RWPE2 (cell line): ENCODE data around the gene VTI1A.

Source experiments
- ATAC-seq: fragments of 200-7000 bp; cut with Tn5 transposase; 3 replicates; pipeline ENCODE4 v1.9.1; 2021; ENCODE audit warnings: low read depth
- DNase-seq: peaks from one replicate; pipeline ENCODE4 v3.0.0-alpha.2; 2020; ENCODE audit warnings: low spot score
- H3K27ac ChIP-seq: fragments of 450-650 bp; 2 replicates; pipeline ENCODE4 v1.5.1; 2017; ENCODE audit warnings: mild to moderate bottlenecking; ENCODE audit not compliant: poor library complexity, severe bottlenecking
- H3K27me3 ChIP-seq: fragments of 250-450 bp; sonication (Bioruptor Pico); 2 replicates; pipeline ENCODE4 v1.5.1; 2021; ENCODE audit warnings: mild to moderate bottlenecking, moderate library complexity; ENCODE audit not compliant: insufficient read depth, poor library complexity, severe bottlenecking
- H3K36me3 ChIP-seq: fragments of 250-450 bp; sonication (Bioruptor Pico); 2 replicates; pipeline ENCODE4 v1.5.1; 2020; ENCODE audit warnings: low read depth, mild to moderate bottlenecking, moderate library complexity
- H3K4me1 ChIP-seq: fragments of 250-450 bp; sonication (Bioruptor Pico); 2 replicates; pipeline ENCODE4 v1.5.1; 2021; ENCODE audit warnings: mild to moderate bottlenecking, moderate library complexity; ENCODE audit not compliant: insufficient read depth, poor library complexity, severe bottlenecking
- H3K4me3 ChIP-seq: fragments of 250-450 bp; sonication (Bioruptor Pico); 2 replicates; pipeline ENCODE4 v1.5.1; 2021; ENCODE audit warnings: mild to moderate bottlenecking, moderate library complexity; ENCODE audit not compliant: severe bottlenecking
- H3K9me3 ChIP-seq: fragments of 250-450 bp; sonication (Bioruptor Pico); 2 replicates; pipeline ENCODE4 v1.5.1; 2021; ENCODE audit warnings: mild to moderate bottlenecking, moderate library complexity; ENCODE audit not compliant: severe bottlenecking
- TF ChIP-seq, protein P1 (sequence below): fragments of 450-650 bp; IDR thresholded peaks from one replicate; pipeline ENCODE4 v1.5.1; 2017; ENCODE audit warnings: mild to moderate bottlenecking, moderate library complexity; ENCODE audit not compliant: poor library complexity, severe bottlenecking

The VTI1A gene

DNA sequence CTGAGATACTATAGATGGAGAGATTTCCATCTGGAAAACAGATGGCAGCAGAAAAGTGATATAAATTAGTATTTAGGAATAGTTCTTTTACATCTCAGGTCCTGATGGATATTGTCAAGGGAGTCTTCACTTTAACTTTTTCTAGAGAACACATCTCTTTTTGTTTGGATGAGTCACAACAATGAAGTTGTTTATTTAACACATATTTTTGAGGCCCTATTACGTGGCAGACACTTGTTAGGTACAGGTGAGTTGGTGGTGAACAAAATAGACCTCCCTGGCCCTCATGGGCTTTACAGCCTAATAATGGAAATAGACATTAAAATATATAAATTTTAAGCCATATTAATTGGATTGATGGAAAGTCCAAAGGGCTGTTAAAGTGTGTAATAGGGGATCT, 168.3 kb downstream of the VTI1A start:
- H3K9me3 ChIP-seq: no peaks in the 10 kb centered on the region
- no peaks in the 10 kb centered on the region for H3K4me1 ChIP-seq
- no peaks in the 10 kb centered on the region for H3K27me3 ChIP-seq
- no peak overlapping the region for H3K4me3 ChIP-seq
- H3K36me3 ChIP-seq: no peaks in the 10 kb centered on the region
- ATAC-seq: peak; percentile 55; the same call in 1 of the 3 replicates
- DNase-seq: no peak
- TF ChIP-seq, protein P1, sequence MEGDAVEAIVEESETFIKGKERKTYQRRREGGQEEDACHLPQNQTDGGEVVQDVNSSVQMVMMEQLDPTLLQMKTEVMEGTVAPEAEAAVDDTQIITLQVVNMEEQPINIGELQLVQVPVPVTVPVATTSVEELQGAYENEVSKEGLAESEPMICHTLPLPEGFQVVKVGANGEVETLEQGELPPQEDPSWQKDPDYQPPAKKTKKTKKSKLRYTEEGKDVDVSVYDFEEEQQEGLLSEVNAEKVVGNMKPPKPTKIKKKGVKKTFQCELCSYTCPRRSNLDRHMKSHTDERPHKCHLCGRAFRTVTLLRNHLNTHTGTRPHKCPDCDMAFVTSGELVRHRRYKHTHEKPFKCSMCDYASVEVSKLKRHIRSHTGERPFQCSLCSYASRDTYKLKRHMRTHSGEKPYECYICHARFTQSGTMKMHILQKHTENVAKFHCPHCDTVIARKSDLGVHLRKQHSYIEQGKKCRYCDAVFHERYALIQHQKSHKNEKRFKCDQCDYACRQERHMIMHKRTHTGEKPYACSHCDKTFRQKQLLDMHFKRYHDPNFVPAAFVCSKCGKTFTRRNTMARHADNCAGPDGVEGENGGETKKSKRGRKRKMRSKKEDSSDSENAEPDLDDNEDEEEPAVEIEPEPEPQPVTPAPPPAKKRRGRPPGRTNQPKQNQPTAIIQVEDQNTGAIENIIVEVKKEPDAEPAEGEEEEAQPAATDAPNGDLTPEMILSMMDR: no peak
- H3K27ac ChIP-seq: no peak overlapping the region

DNA sequence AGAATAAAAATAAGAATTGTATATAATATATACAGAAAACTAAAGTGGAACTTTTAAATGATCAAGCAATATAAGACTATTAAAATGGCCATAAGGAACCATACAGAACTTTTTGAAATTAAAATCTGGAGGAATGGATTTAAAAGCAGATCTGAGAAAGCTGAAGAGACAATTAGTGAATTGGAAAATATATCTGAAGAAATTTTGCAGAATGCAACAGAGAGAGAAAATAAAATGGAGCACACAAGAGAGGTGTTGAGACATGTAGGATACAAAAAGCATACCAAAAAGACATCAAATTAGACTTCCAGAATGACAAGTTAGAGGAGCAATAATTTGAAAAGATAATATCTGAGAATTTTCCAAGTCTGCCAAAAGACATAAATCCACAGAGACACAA, 169.6 kb downstream of the VTI1A start:
- H3K36me3 ChIP-seq: no peaks in the 10 kb centered on the region
- no peak overlapping the region for H3K27ac ChIP-seq
- TF ChIP-seq, protein P1: no peak
- ATAC-seq (no peak), DNase-seq (no peak)
- no peak overlapping the region for H3K4me3 ChIP-seq
- no peaks in the 10 kb centered on the region for H3K4me1 ChIP-seq
- H3K27me3 ChIP-seq: no peaks in the 10 kb centered on the region
- no peaks in the 10 kb centered on the region for H3K9me3 ChIP-seq

DNA sequence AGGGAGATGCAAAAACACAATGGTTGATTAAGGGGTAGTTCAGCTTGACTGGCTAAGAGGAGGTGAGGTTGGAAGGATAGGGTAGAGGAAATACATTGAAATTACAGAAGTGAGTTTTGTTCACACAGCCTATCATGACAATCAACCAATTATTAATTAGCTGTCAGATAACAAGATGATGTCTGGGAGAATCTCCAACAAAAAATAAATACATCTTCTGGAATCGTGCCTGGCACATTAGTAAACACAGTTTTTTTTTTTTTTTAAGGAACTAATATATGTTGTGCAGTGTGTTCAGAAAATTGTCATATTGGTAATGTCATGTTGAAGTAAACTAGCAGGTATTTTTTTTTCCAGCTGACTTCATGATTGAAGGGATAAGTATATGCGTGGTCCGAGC, 171.8 kb downstream of the VTI1A start:
- Histone ChIP-seq H3K27me3 (no peaks in the 10 kb centered on the region), H3K4me3 (no peak overlapping the region), H3K4me1 (no peaks in the 10 kb centered on the region), H3K27ac (no peak overlapping the region), H3K9me3 (no peaks in the 10 kb centered on the region), H3K36me3 (no peaks in the 10 kb centered on the region)
- ATAC-seq: no peak
- TF ChIP-seq, protein P1: no peak
- DNase-seq: no peak

DNA sequence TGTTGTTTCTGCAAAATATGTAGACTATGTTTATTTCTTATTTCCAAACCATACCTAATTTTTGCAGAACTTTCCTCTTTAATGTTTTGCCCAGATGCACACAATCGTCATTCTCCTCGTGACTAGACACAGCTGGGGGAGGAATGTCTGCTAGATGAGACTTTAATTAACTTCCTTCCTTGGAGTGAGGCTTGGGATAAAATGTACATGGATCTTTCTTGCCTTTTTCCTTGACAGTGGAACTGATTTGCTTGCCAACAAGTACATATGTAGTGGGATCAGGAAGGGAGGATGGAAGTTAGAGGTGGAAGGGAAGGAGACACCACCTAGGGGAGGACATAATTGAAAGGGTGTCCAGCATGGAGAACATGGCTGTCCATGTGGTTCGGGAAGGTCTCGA, 172.5 kb downstream of the VTI1A start:
- Histone ChIP-seq H3K27ac (no peak overlapping the region), H3K4me1 (no peaks in the 10 kb centered on the region), H3K9me3 (no peaks in the 10 kb centered on the region), H3K27me3 (no peaks in the 10 kb centered on the region), H3K4me3 (no peak overlapping the region), H3K36me3 (no peaks in the 10 kb centered on the region)
- DNase-seq (no peak), ATAC-seq (no peak)
- TF ChIP-seq, protein P1: no peak

DNA sequence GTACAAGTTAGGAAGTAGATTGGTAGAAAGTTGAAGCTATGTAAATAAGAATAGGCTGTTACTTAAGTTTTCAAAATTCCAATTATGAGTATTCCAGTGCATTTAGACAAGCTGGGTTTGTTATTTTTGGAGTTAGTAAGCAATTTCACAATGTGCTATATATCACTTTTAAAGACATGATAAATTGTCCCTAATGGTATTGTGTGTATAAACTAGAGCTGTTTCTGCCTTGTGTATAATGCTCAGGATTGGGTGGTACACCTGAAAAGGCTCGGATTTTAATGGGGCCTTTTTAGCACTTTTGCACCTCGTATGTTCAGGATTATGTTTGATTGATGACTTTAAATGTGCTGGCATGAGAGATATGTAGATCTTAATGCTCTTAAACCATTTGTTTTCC, 175.8 kb downstream of the VTI1A start:
- no peaks in the 10 kb centered on the region for H3K36me3 ChIP-seq
- no peak for DNase-seq
- ATAC-seq: no peak

More for the DNA sequence above, 175.8 kb downstream of the VTI1A start:
- Histone ChIP-seq H3K4me1 (no peaks in the 10 kb centered on the region), H3K9me3 (no peaks in the 10 kb centered on the region), H3K4me3 (no peak overlapping the region), H3K27ac (no peak overlapping the region), H3K27me3 (no peaks in the 10 kb centered on the region)
- TF ChIP-seq, protein P1: no peak
